ACHN (cell line): Measurements from ENCODE around the gene SHANK2.
"Not testable (repeated sequence)": the region's sequence is repeated elsewhere in the genome, so short reads cannot be mapped to it uniquely, and the experiment has no call there.

ENCODE experiments used
- DNase-seq: peaks from one replicate; pipeline ENCODE4 v3.0.0-alpha.2; 2015
- in situ Hi-C: cut with HindIII; loops from 2 replicates; pipeline ENCODE4 v1.10.0; 2017; ENCODE audit warnings: low sequenced_read_pairs, low pct_ligation_motif_present, low pct_unique_long_range_greater_than_20kb

The SHANK2 gene

GRCh38 chr11:71233896-71234852 is 18.2 kb downstream of the SHANK2 start:
- DNase-seq, in situ Hi-C loops: not testable (repeated sequence)

GRCh38 chr11:71232364-71232763 is 20.0 kb downstream of the SHANK2 start:
- in situ Hi-C loops, result no loop called here
- no peak for DNase-seq

DNA sequence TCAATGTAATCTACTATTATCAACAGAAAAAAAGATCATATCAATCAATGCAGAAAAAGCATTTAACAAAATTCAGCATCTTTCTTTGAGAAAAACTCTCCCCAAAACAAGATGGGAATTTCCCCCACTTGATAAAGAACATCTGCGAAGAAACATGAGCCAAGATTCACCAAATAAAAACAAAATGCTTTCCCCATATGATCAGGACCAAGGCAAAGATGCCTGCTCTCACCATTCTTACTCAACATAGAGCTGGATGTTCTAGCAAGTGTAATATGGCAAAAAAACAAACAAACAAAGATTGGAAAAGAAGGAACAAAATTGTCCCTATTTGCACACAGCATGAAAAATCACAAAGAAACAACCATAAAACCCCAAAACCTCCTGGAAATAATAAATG is 23.4 kb downstream of the SHANK2 start:
- in situ Hi-C loops, result no loop called here
- no peak for DNase-seq

GRCh38 chr11:71227058-71227659 is 25.2 kb downstream of the SHANK2 start:
- no peak for DNase-seq
- in situ Hi-C loops, result no loop called here

GRCh38 chr11:71223671-71224660 is 28.4 kb downstream of the SHANK2 start:
- no peak for DNase-seq
- in situ Hi-C loops, result no loop called here

DNA sequence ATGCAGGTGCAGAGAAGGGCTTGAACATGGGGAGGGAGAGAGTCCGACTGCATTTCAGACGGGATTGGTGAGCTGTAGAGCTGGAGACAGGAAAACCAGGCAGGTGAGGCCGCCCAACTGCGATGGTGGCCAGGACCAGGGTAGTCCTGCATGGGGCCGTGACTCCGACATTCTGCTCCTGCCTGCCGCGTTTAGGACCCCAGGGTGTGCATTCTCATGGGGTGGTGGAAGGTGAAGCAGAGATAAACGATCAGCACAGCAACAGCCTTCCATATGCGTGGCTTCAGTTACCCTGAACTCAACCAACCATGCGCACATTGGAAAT is 29.3 kb downstream of the SHANK2 start:
- in situ Hi-C loops, result no loop called here

GRCh38 chr11:71222318-71223080 is 29.9 kb downstream of the SHANK2 start:
- no peak for DNase-seq
- in situ Hi-C loops, result no loop called here

More for the DNA sequence above, 29.3 kb downstream of the SHANK2 start:
- DNase-seq, result no peak

GRCh38 chr11:71221821-71222220 is 30.6 kb downstream of the SHANK2 start:
- no peak for DNase-seq
- in situ Hi-C loops, result no loop called here

GRCh38 chr11:71221201-71221600 is 31.2 kb downstream of the SHANK2 start:
- no peak for DNase-seq
- in situ Hi-C loops, result no loop called here

- in situ Hi-C loops, result no loop called here
- DNase-seq, result no peak
Observed at GRCh38 chr11:71218789-71219499, 33.4 kb downstream of the SHANK2 start.

DNA sequence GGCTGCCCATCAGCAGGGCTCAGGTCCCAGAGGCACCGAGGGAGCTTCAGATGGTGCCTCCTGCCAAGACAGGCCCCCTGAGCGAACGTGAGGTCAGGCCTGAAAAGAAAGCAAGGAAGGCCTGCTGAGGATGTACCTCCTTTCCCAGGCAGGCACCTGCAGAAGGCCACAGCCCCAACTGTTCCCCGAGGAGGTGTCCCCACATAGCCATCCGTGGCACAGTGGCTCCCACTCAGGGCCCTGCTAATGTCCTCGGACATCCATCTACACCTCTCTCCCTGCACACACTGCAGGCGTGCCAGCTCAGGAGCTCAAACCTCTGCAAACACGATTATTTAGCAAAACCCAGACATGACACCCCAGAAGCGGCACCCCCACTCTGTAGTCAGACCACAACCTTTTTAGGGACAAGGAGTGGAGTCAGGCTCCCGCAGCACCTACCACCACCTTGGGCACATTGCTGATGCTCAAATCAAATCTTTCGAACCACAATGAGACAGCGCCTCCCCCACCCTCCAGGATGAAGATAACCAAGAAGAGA is 36.9 kb downstream of the SHANK2 start:
- in situ Hi-C loops, result no loop called here
- no peak for DNase-seq

DNA sequence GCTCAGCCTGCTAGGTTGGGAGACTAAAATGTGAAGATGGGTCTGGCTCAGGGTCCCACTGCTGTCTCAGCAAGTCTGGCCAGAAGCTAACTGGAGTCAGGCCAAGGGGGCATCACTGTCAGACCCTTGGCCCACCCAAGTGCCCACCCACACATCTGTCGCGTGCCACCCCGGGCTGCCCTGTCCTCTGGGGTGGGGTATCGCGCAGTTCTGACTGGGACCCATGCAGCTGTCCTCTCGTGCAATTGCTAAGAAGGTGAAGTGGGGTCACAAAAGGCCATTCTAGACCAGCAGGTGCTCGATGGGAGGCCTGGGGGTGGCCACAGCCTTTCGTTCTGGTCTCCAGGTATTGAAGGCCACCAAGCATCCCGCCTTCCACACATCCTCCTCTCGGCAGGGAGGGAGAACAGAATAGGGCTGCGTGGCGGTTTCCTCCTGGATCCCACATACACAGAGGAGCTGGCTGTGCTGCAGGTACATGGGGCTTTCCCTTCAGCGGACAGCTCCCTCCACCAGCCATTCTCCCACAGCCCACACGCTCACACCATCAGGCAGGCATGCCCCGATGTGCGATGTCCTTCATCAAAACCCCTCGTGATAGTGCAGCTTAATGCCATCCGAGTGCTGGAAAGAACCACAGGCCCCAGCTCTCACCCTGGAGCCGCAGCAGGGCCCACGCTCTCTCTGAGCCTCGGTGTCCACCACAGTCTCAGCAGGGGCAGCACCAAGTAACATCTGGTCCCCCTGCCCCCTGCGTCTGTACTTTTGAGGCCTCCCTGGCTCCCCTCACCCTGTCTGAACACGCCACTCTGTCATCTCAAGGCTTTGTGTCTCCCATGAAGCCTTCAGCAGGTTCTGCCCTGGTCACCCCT is 37.6 kb downstream of the SHANK2 start:
- no peak for DNase-seq
- in situ Hi-C loops, result no loop called here

DNA sequence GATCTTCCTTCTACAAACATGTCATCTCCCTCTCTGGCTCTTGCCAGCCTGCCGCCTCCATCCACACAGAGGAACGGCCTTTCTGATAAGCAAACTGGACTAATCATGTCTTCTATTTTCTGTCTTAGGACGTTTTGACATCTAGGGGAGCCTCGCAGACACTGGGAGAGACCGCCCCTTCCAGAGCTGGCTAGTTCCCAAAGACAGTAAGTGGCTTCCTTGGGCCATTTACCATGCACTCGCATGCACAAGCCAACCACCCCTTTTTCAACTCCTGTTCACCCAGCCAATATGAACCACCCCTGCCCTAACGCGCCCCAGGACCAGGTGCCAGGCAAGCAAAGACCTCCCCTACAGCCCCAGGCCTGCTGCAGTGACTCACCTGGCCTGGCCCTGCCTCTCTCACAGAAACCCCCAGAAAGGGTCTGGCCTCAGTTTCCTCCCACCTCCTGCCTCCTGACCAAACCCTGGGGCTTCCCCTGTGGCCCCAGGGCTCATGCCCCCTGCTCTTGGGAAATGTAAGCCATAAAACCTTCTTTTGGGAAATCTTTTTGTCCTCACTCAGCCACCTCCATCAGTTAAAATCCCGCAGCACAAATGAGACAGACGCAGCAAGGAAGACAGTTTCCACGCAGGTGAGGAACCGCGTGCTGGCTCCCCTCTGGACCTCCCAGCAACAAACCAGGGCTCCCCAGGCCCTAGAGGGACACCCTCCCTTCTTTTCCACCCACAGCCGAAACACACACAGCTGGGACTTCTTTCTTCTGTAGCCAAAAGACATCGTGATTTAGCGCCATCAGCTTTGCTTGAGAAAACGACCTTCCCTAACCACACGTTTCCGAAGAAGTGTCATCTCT is 38.5 kb downstream of the SHANK2 start:
- DNase-seq, result no peak
- in situ Hi-C loops, result no loop called here

- in situ Hi-C loops, result no loop called here
- no peak for DNase-seq
Observed at GRCh38 chr11:71212871-71213559, 39.4 kb downstream of the SHANK2 start.

- DNase-seq, result no peak
- in situ Hi-C loops, result no loop called here
Observed at GRCh38 chr11:71211631-71212030, 40.7 kb downstream of the SHANK2 start.
